Common myeloid progenitor, CD34-positive (primary cell): ENCODE results near the gene PDLIM5.
"Not testable (repeated sequence)": the region's sequence is repeated elsewhere in the genome, so short reads cannot be mapped to it uniquely, and the experiment has no call there.

Source experiments
- CTCF ChIA-PET: fragments of 350-600 bp; sonication (Branson Sonifier 250); formaldehyde crosslinking; loops from one replicate; lab custom pipeline; 2021; ENCODE audit warnings: antibody characterized with exemption; lab: Charles Lee
- POLR2A ChIA-PET: fragments of 350-600 bp; sonication (Branson Sonifier 250); formaldehyde crosslinking; loops from one replicate; lab custom pipeline; 2021; ENCODE audit warnings: antibody characterized with exemption; lab: Charles Lee
- DNase-seq, 3 donors: peaks; one replicate each; pipeline versions ENCODE4 v3.0.0 to v3.0.0-alpha.2; 2013
- H3K27ac ChIP-seq, 2 experiments: 1 replicate in 1 of 2; 2 replicates in 1 of 2; pipeline ENCODE4 v1.7.0; 2013; ENCODE audit warnings: inconsistent platforms in 2 of 2, low read length in 2 of 2, mild to moderate bottlenecking in 2 of 2, low read depth in 1 of 2, moderate library complexity in 1 of 2; ENCODE audit not compliant: severe bottlenecking in 2 of 2, insufficient read depth in 1 of 2, poor library complexity in 1 of 2
- H3K27me3 ChIP-seq, 5 experiments: replicated peaks in 2 of 5; 1 replicate in 3 of 5; 2 replicates in 2 of 5; pipeline versions ENCODE4 v1.6.1 to v1.7.0; 2013; ENCODE audit warnings: low read length in 4 of 5, mild to moderate bottlenecking in 2 of 5, moderate library complexity in 2 of 5, inconsistent platforms in 1 of 5; ENCODE audit not compliant: insufficient read depth in 5 of 5, control insufficient read depth in 4 of 5
- H3K36me3 ChIP-seq, 4 experiments: 1 replicate in 2 of 4; 2 replicates in 2 of 4; pipeline versions ENCODE4 v1.6.1 to v1.7.0; 2013; ENCODE audit warnings: low read length in 3 of 4, control low read depth in 1 of 4, mild to moderate bottlenecking in 1 of 4; ENCODE audit not compliant: control insufficient read depth in 4 of 4, insufficient read depth in 4 of 4
- H3K4me1 ChIP-seq, 4 experiments: 1 replicate in 3 of 4; 2 replicates in 1 of 4; pipeline versions ENCODE4 v1.6.1 to v1.7.1; 2013; ENCODE audit warnings: low read length in 3 of 4, mild to moderate bottlenecking in 3 of 4, control low read depth in 1 of 4, inconsistent platforms in 1 of 4, moderate library complexity in 1 of 4; ENCODE audit not compliant: control insufficient read depth in 4 of 4, insufficient read depth in 4 of 4; ENCODE audit errors: control extremely low read depth in 1 of 4
- H3K4me3 ChIP-seq, 7 experiments: 1 replicate in 4 of 7; 2 replicates in 3 of 7; pipeline versions ENCODE4 v1.5.1 to v1.7.0; 2013; ENCODE audit warnings: mild to moderate bottlenecking in 7 of 7, low read length in 6 of 7, moderate library complexity in 6 of 7, inconsistent platforms in 2 of 7, low read depth in 2 of 7, control low read depth in 1 of 7; ENCODE audit not compliant: insufficient read depth in 4 of 7, control insufficient read depth in 1 of 7; ENCODE audit errors: extremely low read depth in 1 of 7
- H3K9me3 ChIP-seq, 5 experiments: 1 replicate in 4 of 5; 2 replicates in 1 of 5; pipeline versions ENCODE4 v1.6.1 to v1.7.1; 2013; ENCODE audit warnings: low read length in 4 of 5, mild to moderate bottlenecking in 2 of 5, inconsistent platforms in 1 of 5, low read depth in 1 of 5, moderate library complexity in 1 of 5; ENCODE audit not compliant: control insufficient read depth in 4 of 5, insufficient read depth in 2 of 5; ENCODE audit errors: control extremely low read depth in 1 of 5
- WGBS: methylation state at CpG from one replicate; pipeline ENCODE4 v1.1.5; 2013; ENCODE audit not compliant: insufficient coverage; 5-methylcytosine and 5-hydroxymethylcytosine counted together

Gene PDLIM5

GRCh38 chr4:94615451-94615850 is 163.7 kb downstream of the PDLIM5 start:
- ChIA-PET CTCF (no interaction called here), POLR2A (no interaction called here)
- Histone ChIP-seq H3K27me3 (no peaks in the 10 kb centered on the region), H3K9me3 (no peaks in the 10 kb centered on the region), H3K4me3 (no peak overlapping the region), H3K27ac (no peak overlapping the region), H3K4me1 (no peaks in the 10 kb centered on the region), H3K36me3 (peaks cover 0 to 3% (median 0%) of the 10 kb centered on the region in 4 experiments)
- WGBS = 97% methylated on average over 4 of the region's 4 CpGs
- DNase-seq = no peak

GRCh38 chr4:94621491-94622080 is 169.8 kb downstream of the PDLIM5 start:
- H3K36me3 ChIP-seq = peaks cover 0 to 3% (median under 1%) of the 10 kb centered on the region in 4 experiments
- no peaks in the 10 kb centered on the region for H3K9me3 ChIP-seq
- no peaks in the 10 kb centered on the region for H3K27me3 ChIP-seq
- H3K4me3 ChIP-seq = no peak overlapping the region
- ChIA-PET CTCF (interaction anchor here (0.7 to 5.1 kb wide), 11 partner anchors 11 to 504 kb away, joined by 3 to 60 read pairs (median 3); no protein-coding TSS in a partner anchor), POLR2A (no interaction called here)
- 39% methylated on average over 3 of the region's 6 CpGs for WGBS
- DNase-seq = peak; percentile 52 to 69 (median 60)
- H3K27ac ChIP-seq = no peak overlapping the region
- H3K4me1 ChIP-seq = no peaks in the 10 kb centered on the region

GRCh38 chr4:94623126-94623911 is 171.6 kb downstream of the PDLIM5 start:
- 96% methylated on average over 3 of the region's 3 CpGs for WGBS
- H3K27ac ChIP-seq = no peak overlapping the region
- ChIA-PET POLR2A (no interaction called here), CTCF (interaction anchor here (0.9 to 5.1 kb wide), 5 partner anchors 13 to 502 kb away, joined by 3 to 60 read pairs (median 5); no protein-coding TSS in a partner anchor)
- no peaks in the 10 kb centered on the region for H3K9me3 ChIP-seq
- no peak for DNase-seq
- H3K27me3 ChIP-seq = no peaks in the 10 kb centered on the region
- peaks cover 0 to 3% (median under 1%) of the 10 kb centered on the region in 4 experiments for H3K36me3 ChIP-seq
- no peaks in the 10 kb centered on the region for H3K4me1 ChIP-seq
- no peak overlapping the region for H3K4me3 ChIP-seq

- no peak overlapping the region for H3K4me3 ChIP-seq
Measured at GRCh38 chr4:94626942-94627341, 175.2 kb downstream of the PDLIM5 start.

GRCh38 chr4:94629058-94629457 is 177.3 kb downstream of the PDLIM5 start:
- H3K4me3 ChIP-seq, H3K9me3 ChIP-seq, H3K4me1 ChIP-seq, H3K36me3 ChIP-seq, DNase-seq, POLR2A ChIA-PET, H3K27ac ChIP-seq, H3K27me3 ChIP-seq: not testable (repeated sequence)
- CTCF ChIA-PET = interaction anchor here (0.6 to 2.0 kb wide), 2 partner anchors 10 to 196 kb away, joined by 3 to 8 read pairs; no protein-coding TSS in a partner anchor
- whole genome bisulfite sequencing = 97% methylated on average over 3 of the region's 8 CpGs

More at GRCh38 chr4:94626942-94627341, 175.2 kb downstream of the PDLIM5 start:
- 100% methylated on average over 1 of the region's 3 CpGs for WGBS
- no peak for DNase-seq
- Histone ChIP-seq H3K4me1 (no peaks in the 10 kb centered on the region), H3K9me3 (no peaks in the 10 kb centered on the region), H3K27me3 (no peaks in the 10 kb centered on the region), H3K36me3 (peaks cover 0 to 2% (median 0%) of the 10 kb centered on the region in 4 experiments), H3K27ac (no peak overlapping the region)
- ChIA-PET CTCF (no interaction called here), POLR2A (no interaction called here)

GRCh38 chr4:94629837-94630236 is 178.1 kb downstream of the PDLIM5 start:
- DNase-seq = no peak
- CTCF ChIA-PET = interaction anchor here (0.6 to 2.0 kb wide), 3 partner anchors 11 to 465 kb away, joined by 3 to 8 read pairs (median 3); no protein-coding TSS in a partner anchor
- Histone ChIP-seq H3K36me3 (peaks cover 0 to 2% (median under 1%) of the 10 kb centered on the region in 4 experiments), H3K27ac (no peak overlapping the region), H3K4me3 (no peak overlapping the region), H3K9me3 (no peaks in the 10 kb centered on the region), H3K27me3 (no peaks in the 10 kb centered on the region), H3K4me1 (no peaks in the 10 kb centered on the region)
- POLR2A ChIA-PET = no interaction called here
- 100% methylated on average over 1 of the region's 2 CpGs for WGBS

GRCh38 chr4:94634271-94634670 is 182.5 kb downstream of the PDLIM5 start:
- CTCF ChIA-PET = no interaction called here
- Histone ChIP-seq H3K27ac (no peak overlapping the region), H3K4me3 (no peak overlapping the region), H3K4me1 (no peaks in the 10 kb centered on the region), H3K9me3 (no peaks in the 10 kb centered on the region), H3K36me3 (peaks cover 0 to 2% (median 0%) of the 10 kb centered on the region in 4 experiments), H3K27me3 (no peaks in the 10 kb centered on the region)
- POLR2A ChIA-PET = no interaction called here
- no CpG with 5 or more reads among the region's 2 CpGs for WGBS
- no peak for DNase-seq
